Tibial artery (tissue), 4 donors: ENCODE measurements around the gene TMEM88.
A peak's percentile ranks its signal among the peaks of the same experiment; 100 is the strongest.
"Not testable (repeated sequence)": the region's sequence is repeated elsewhere in the genome, so short reads cannot be mapped to it uniquely, and the experiment has no call there.

Source experiments
- DNase-seq, 2 donors: peaks; one replicate each; pipeline ENCODE4 v3.0.0-alpha.2; 2019
- H3K27ac ChIP-seq, 2 donors: fragments of 200-600 bp; sonication (generic) in 1 of 2; 1 replicate in 1 of 2; 2 replicates in 1 of 2; pipeline ENCODE4 v1.5.1; 2018 to 2019; ENCODE audit warnings: mild to moderate bottlenecking in 1 of 2
- H3K27me3 ChIP-seq, 2 donors: fragments of 200-600 bp; sonication (generic) in 1 of 2; one replicate each; pipeline versions ENCODE4 v1.5.1 to v1.6.0; 2016 to 2019
- H3K36me3 ChIP-seq, 3 donors: fragments of 200-600 bp; sonication (generic) in 2 of 3; one replicate each; pipeline ENCODE4 v1.5.1; 2016 to 2019; ENCODE audit warnings: mild to moderate bottlenecking in 2 of 3
- H3K4me1 ChIP-seq, 4 donors: fragments of 200-600 bp; sonication (generic) in 2 of 4; 1 replicate in 3 of 4; 2 replicates in 1 of 4; pipeline ENCODE4 v1.5.1; 2016 to 2019
- H3K4me3 ChIP-seq, 2 donors: fragments of 200-600 bp; sonication (generic) in 1 of 2; 1 replicate in 1 of 2; 2 replicates in 1 of 2; pipeline ENCODE4 v1.5.1; 2018 to 2019; ENCODE audit warnings: mild to moderate bottlenecking in 2 of 2
- H3K9me3 ChIP-seq, 3 donors: fragments of 200-600 bp; sonication (generic) in 1 of 3; one replicate each; pipeline ENCODE4 v1.5.1; 2016 to 2019
- intact Hi-C: fragments of 100-400 bp; cut with DNase I; formaldehyde crosslinking; loops from one replicate; pipeline ENCODE4 v1.15.0; 2023; ENCODE audit warnings: low total_unique reads
- TF ChIP-seq, protein P1 (sequence below), 2 experiments: fragments of 200-600 bp in 1 of 2; fragments of 450-650 bp in 1 of 2; IDR thresholded peaks; one replicate each; pipeline ENCODE4 v1.5.1; 2017 to 2019; ENCODE audit warnings: antibody characterized with exemption in 2 of 2, mild to moderate bottlenecking in 1 of 2, moderate library complexity in 1 of 2

TMEM88 gene

GRCh38 chr17:7862692-7863437 lies 8.0 kb downstream of the TMEM88 start:
- Histone ChIP-seq H3K27ac (no peak overlapping the region), H3K4me1 (peaks cover 0 to 16% (median 12%) of the 10 kb centered on the region in 4 donors), H3K36me3 (peaks cover 0 to 9% (median 0%) of the 10 kb centered on the region in 3 donors), H3K9me3 (no peaks in the 10 kb centered on the region), H3K4me3 (no peak overlapping the region), H3K27me3 (no peaks in the 10 kb centered on the region)
- TF ChIP-seq, protein P1, sequence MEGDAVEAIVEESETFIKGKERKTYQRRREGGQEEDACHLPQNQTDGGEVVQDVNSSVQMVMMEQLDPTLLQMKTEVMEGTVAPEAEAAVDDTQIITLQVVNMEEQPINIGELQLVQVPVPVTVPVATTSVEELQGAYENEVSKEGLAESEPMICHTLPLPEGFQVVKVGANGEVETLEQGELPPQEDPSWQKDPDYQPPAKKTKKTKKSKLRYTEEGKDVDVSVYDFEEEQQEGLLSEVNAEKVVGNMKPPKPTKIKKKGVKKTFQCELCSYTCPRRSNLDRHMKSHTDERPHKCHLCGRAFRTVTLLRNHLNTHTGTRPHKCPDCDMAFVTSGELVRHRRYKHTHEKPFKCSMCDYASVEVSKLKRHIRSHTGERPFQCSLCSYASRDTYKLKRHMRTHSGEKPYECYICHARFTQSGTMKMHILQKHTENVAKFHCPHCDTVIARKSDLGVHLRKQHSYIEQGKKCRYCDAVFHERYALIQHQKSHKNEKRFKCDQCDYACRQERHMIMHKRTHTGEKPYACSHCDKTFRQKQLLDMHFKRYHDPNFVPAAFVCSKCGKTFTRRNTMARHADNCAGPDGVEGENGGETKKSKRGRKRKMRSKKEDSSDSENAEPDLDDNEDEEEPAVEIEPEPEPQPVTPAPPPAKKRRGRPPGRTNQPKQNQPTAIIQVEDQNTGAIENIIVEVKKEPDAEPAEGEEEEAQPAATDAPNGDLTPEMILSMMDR (IDR thresholded peaks at IDR 0.05): peak; percentile 69 to 86
- intact Hi-C loops: loop anchor here (5.0 kb wide), 2 partner anchors 34 to 124 kb away; no protein-coding TSS in a partner anchor
- DNase-seq: no peak

DNA sequence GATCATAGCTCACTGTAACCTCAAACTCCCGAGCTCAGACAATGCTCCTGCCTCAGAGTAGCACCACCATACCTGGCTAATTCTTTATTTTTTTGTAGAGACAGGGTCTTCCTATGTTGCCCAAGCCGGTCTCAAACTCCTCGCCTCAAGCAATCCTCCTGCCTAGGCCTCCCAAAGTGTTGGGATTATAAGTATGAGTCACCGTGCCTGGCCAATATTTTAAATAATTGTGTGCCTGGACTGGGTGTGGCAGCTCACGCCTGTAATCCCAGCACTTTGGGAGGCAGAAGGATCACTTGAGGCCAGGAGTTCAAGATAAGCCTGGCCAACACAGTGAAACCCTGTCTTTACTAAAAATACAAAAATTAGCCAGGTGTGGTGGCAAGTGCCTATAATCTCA lies 9.5 kb downstream of the TMEM88 start:
- intact Hi-C loops: loop anchor here (5.0 kb wide), 2 partner anchors 33 to 123 kb away; no protein-coding TSS in a partner anchor
- not testable (repeated sequence) for DNase-seq, H3K9me3 ChIP-seq, H3K4me1 ChIP-seq, H3K27me3 ChIP-seq, H3K27ac ChIP-seq, H3K4me3 ChIP-seq, H3K36me3 ChIP-seq

GRCh38 chr17:7864995-7865650 lies 10.3 kb downstream of the TMEM88 start:
- intact Hi-C loops: loop anchor here (5.0 kb wide), 2 partner anchors 32 to 122 kb away; no protein-coding TSS in a partner anchor
- H3K36me3 ChIP-seq: peaks cover 0 to 9% (median 0%) of the 10 kb centered on the region in 3 donors
- H3K9me3 ChIP-seq: no peaks in the 10 kb centered on the region
- TF ChIP-seq, protein P1 (IDR thresholded peaks at IDR 0.05): no peak
- no peak overlapping the region for H3K4me3 ChIP-seq
- H3K27me3 ChIP-seq: no peaks in the 10 kb centered on the region
- no peaks in the 10 kb centered on the region for H3K4me1 ChIP-seq
- no peak overlapping the region for H3K27ac ChIP-seq
- no peak for DNase-seq

DNA sequence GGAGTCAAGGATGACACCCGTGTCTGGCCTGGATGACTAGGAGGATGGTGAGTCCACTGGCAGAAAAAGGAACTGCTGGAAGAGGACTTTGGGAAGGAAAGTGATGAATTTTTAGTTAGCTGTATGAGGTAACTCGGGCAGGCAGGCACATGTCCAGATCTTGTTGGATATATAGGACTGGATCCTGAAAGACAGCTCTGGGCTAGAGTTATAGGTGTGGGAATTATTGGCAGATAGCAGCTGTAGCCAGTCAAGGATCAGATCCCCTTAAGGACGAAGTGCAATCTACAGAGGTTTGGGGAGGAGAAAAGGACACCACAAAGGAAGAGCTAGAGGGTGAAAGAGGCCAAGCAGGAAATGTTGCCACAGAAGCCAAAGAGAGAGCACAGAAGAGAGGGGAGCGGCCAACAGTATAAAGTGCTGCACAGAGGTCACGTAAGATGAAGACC lies 13.0 kb downstream of the TMEM88 start:
- Histone ChIP-seq H3K9me3 (no peaks in the 10 kb centered on the region), H3K27ac (no peak overlapping the region), H3K36me3 (peaks cover 0 to 5% (median 0%) of the 10 kb centered on the region in 3 donors), H3K4me1 (no peaks in the 10 kb centered on the region), H3K4me3 (no peak overlapping the region), H3K27me3 (no peaks in the 10 kb centered on the region)
- TF ChIP-seq, protein P1 (IDR thresholded peaks at IDR 0.05): no peak
- no peak for DNase-seq
- intact Hi-C loops: no loop called here

DNA sequence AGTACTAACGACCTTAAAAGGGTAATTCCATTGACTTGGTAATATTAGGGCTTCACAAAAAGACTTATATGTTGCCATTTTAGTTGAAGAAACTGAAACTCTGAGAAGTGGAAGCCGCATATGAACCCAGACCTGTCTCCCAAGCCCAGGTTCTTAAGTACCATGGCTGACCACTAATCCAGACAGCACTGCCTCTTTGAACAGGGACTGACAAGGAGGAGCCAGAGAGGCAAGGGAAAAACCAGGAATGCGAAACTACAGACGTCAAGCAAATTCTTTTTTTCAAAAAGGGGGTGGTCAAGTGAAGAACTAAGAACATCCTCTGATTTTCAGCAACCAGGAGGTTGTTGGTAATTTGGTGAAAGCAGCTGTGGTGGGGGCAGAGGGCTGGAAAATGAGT lies 18.2 kb downstream of the TMEM88 start:
- no peaks in the 10 kb centered on the region for H3K36me3 ChIP-seq
- H3K4me3 ChIP-seq: no peak overlapping the region
- H3K4me1 ChIP-seq: no peaks in the 10 kb centered on the region
- TF ChIP-seq, protein P1 (IDR thresholded peaks at IDR 0.05): no peak
- intact Hi-C loops: no loop called here
- DNase-seq: no peak
- no peak overlapping the region for H3K27ac ChIP-seq
- no peaks in the 10 kb centered on the region for H3K27me3 ChIP-seq
- no peaks in the 10 kb centered on the region for H3K9me3 ChIP-seq

GRCh38 chr17:7875804-7876370 lies 21.0 kb downstream of the TMEM88 start:
- Histone ChIP-seq H3K36me3 (peaks cover 0 to 13% (median 6%) of the 10 kb centered on the region in 3 donors), H3K27ac (no peak overlapping the region), H3K4me1 (no peaks in the 10 kb centered on the region), H3K9me3 (no peaks in the 10 kb centered on the region), H3K27me3 (no peaks in the 10 kb centered on the region), H3K4me3 (no peak overlapping the region)
- TF ChIP-seq, protein P1 (IDR thresholded peaks at IDR 0.05): no peak
- intact Hi-C loops: no loop called here
- DNase-seq: no peak
